Left lobe of liver (tissue), 2 donors: ENCODE data around the gene ZBTB4. TPM values are rescaled to one million over a fixed set of nuclear protein-coding genes. Genes with fewer than 3 reads are reported as not detected.

ENCODE experiments used
- ATAC-seq: fragments of 200-7000 bp; cut with Tn5 transposase; one replicate; pipeline ENCODE4 v1.9.1; 2020; ENCODE audit warnings: mild to moderate bottlenecking, moderate library complexity
- DNase-seq: peaks from one replicate; pipeline ENCODE4 v3.0.0-alpha.2; 2020; ENCODE audit warnings: low spot score
- total RNA-seq: library from RNA; stranded (reverse); gene quantifications from one replicate; pipeline ENCODE4 v1.2.1, GENCODE V29; 2021
- donor health status: DM: no; HTN: no; CAD: no; lungs with moderate emphysema.
- donor health status: DM: no; HTN: yes; CAD: no.

The ZBTB4 gene
- total RNA-seq, 1 donor from 2014 or later: 7.9 TPM

DNA sequence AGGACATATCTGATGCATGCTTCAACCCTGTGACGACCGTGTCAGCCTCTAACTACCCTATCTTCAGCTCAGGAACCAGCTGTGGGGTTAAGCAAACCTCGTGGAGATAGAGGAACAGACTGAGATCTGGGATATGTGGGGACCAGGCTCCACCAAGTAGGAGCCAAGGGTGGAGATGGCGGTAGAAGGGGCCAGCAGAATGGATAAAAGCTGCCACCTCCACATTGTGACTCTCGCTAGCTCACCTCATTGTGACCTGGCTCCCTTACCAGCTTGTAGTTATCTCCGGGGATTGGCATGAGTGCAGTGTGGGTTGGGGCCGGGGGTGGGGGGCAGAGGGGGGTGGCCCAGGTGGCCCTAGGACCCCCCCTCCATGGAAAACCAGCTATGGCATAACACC, 54.1 kb downstream of the ZBTB4 start, which contains the start of gene SPEM2:
SPEM2 (plus strand) TSS at position 301 of the 400 bp plus-strand sequence; CDS start at position 374, 73 bp downstream.
- DNase-seq: no peak
- ATAC-seq: no peak

DNA sequence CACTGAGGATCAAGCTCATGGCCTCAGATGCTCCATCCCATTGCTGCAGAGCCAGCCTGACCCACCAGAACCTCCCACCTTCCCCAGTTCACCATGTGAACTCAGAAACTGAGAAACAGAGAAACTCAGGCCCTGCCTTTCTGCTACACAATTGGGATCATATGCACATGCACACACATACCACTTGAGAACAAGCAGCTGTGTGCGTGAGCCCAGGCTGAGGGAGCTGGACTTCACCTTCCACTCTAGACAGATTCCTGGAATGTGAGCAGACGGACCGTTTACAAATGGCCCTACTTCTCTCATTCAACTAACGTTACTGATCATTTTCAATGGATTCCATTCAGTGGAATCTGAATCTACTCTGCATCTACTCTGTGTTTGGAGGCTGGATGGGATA, 55.8 kb downstream of the ZBTB4 start:
- ATAC-seq (no peak), DNase-seq (no peak)

DNA sequence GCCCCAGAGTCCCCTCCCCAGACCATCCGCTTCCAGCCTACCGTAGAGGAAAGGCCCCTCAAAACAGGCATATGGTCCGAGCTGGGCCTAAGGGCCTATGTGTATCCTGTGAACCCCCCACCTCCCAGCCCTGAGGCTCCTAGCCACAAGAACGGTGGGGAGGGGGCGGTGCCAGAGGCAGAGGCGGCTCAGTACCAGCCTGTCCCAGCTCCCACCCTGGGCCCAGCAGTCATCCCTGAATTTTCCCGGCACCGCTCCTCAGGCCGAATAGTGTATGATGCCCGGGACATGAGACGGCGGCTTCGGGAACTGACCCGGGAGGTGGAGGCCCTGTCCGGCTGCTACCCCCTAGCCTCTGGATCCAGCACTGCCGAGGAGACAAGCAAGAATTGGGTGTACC, 58.2 kb downstream of the ZBTB4 start:
- DNase-seq: no peak
- no peak for ATAC-seq

DNA sequence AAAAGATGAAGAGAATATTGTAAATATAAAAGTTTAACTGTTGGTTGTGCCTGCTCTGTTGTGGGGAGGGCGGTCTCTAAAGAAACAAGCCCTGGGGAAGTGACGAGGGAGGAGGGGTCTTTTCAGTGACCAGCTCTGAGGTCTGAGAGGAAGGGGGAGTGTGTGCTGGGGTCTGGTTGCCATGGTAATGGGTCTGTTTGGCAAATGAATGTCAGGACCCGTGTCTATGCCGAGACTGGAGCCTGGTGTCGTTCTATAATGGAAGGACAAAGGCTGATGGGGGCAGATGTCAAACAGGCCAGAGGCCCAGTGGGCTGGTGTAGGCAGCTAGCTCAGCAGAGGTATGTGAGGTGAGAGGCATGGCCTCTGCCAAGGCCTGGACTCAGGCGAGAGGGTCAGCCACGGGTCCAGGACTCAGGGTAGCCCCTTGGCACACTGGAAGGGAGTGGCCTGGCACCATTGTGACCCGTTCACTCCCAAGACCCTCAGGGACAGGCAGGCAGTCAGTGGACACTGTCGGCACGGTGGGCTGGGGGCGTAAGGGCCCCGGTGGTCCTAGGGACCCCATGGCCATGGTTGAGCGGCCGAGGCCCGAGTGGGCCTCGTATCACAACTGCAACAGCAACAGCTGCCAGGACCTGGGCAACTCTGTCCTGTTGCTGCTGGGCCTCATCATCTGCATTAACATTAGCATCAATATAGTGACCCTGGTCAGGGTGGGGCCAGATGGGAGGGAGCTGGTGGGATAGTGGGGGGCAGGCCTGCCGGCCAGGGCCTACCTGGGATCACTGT, 59.4 kb downstream of the ZBTB4 start, which contains the start of gene SPEM1:
SPEM1 (plus strand) TSS at position 506 of the 792 bp plus-strand sequence; CDS start at position 567, 61 bp downstream.
- ATAC-seq (no peak), DNase-seq (no peak)

DNA sequence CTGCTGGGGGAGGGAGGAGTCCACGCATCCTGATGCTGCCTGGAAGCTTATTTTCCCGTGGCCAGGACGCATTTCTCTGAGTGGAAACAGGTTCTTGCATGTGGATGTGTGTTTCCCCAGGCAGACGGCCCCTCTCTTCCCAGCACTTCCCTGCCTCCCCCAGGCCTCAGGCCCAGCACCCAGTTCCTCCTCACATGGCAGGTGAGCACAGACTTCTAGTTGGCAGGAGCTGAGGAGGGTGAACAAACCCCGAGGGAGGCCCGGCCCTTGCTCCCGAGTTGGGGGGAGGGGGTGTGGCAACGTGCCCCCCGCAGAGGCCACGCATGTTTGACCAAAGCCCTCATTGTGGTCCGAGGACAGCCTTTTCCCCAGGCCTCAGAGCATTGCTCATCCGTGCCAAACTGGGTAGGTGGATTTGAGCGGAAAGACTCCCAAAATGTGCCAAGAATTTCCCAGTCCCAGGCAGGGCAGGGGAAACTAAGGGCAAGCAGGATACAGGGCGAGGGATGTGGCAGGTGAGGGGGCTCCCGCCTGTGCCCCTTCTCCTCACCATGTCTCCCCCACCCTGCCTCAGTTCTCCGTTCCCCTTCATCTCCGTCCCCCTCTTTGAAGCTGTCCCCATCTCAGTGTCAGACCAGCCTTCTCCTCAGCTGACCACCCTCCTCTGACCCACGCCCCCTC, 60.8 kb downstream of the ZBTB4 start:
- ATAC-seq (no peak), DNase-seq (no peak)

DNA sequence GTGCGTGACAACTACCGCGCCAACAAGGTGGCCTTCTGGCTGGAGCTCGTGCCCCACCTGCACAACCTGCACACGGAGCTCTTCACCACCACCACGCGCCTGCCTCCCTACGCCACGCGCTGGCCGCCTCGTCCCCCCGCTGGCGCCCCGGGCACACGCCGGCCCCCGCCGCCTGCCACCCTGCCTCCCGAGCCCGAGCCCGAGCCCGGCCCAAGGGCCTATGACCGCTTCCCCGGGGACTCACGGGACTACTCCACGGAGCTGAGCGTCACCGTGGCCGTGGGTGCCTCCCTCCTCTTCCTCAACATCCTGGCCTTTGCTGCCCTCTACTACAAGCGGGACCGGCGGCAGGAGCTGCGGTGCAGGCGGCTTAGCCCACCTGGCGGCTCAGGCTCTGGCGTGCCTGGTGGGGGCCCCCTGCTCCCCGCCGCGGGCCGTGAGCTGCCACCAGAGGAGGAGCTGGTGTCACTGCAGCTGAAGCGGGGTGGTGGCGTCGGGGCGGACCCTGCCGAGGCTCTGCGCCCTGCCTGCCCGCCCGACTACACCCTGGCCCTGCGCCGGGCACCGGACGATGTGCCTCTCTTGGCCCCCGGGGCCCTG, 62.3 kb downstream of the ZBTB4 start:
- ATAC-seq (no peak), DNase-seq (no peak)

DNA sequence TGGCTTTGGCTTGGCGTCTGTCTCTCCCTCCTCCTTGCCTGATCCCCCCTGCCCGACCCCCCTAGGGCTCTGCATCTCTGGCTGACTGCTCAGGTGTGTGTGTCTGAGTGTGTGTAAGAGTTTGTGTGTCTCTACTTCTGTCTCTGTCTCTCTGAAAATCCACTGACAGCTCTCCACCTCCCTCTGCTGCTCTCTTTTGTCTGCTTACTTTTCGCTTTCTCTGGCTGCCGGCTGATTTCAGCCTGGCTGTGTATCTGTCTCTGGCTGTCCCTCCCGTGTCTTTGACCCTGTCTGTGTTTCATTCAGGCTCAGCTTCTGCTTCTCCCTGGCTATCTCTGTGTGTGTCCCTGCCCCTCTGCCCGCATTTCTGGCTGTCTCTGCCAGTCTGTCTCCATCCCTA, 63.1 kb downstream of the ZBTB4 start:
- no peak for DNase-seq
- ATAC-seq: no peak

DNA sequence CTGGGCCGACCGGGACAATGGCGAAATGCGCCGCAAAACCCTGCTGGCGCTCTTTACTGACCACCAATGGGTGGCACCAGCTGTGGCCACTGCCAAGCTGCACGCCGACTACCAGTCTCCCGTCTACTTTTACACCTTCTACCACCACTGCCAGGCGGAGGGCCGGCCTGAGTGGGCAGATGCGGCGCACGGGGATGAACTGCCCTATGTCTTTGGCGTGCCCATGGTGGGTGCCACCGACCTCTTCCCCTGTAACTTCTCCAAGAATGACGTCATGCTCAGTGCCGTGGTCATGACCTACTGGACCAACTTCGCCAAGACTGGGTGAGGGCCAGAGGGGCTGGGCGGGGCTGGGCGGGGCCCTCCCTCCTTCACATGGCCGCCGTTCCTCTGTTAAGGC, 63.6 kb downstream of the ZBTB4 start:
- no peak for DNase-seq
- no peak for ATAC-seq

DNA sequence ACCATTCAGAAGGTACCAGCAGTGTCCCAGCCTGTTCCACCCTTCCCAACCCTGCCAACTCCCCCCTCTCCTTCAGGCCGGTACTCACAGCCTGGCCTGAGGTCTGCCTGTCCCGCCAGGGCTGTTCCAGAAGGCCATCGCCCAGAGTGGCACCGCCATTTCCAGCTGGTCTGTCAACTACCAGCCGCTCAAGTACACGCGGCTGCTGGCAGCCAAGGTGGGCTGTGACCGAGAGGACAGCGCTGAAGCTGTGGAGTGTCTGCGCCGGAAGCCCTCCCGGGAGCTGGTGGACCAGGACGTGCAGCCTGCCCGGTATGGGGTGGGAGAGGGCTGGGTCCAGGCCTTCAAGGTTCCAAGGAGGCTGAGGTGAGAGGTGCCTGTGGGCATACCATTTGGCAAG, 64.6 kb downstream of the ZBTB4 start:
- no peak for DNase-seq

DNA sequence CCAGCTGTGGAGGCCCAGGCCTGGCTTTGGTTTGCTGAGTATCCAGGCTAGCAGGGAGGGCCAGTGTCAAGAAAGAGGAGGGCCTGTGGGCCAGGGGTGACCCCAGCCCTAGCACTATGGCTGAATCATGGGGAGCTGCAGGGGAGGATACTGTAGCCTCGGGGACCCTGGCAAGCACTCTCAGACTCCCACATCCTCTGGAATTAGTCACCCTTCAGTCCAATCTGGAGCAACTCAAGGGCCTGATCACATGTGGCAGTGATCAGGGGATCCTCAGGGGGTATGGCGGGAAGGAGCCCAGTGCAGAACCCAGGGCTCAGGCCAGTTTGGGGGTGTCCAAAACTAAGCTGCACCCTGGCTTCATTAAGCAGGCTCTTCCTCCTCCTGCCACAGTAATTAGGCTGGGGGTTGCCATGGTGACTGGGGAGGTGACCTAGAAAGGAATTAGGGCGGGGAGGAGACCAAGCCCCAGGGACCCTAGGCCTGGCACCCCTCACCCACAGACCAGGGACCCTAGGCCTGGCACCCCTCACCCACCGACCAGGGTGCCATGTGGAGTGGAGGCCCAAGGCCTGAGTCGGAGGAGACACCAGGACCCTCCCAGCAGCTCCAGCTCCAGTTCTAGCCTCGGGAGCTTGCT, 66.0 kb downstream of the ZBTB4 start:
- ATAC-seq (no peak), DNase-seq (no peak)

More for the DNA sequence above, 64.6 kb downstream of the ZBTB4 start:
- ATAC-seq: no peak

DNA sequence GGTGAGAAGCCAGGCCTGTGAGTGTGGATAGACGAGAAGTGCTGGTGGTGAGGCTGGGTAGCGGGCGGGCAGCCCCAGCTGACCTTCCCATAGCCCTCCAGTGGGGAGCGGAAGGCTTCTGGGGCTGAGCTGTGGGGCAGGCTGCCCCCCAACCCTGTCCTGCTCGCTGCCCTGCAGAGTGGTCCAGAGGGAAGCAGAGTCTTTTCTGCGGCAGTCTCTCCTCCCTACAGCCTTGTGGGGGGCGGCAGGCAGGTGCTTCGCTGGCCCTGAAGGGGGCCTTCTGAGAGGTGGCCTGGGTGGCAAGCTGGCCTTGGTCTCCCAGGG, 68.0 kb downstream of the ZBTB4 start:
- ATAC-seq: no peak
- no peak for DNase-seq

DNA sequence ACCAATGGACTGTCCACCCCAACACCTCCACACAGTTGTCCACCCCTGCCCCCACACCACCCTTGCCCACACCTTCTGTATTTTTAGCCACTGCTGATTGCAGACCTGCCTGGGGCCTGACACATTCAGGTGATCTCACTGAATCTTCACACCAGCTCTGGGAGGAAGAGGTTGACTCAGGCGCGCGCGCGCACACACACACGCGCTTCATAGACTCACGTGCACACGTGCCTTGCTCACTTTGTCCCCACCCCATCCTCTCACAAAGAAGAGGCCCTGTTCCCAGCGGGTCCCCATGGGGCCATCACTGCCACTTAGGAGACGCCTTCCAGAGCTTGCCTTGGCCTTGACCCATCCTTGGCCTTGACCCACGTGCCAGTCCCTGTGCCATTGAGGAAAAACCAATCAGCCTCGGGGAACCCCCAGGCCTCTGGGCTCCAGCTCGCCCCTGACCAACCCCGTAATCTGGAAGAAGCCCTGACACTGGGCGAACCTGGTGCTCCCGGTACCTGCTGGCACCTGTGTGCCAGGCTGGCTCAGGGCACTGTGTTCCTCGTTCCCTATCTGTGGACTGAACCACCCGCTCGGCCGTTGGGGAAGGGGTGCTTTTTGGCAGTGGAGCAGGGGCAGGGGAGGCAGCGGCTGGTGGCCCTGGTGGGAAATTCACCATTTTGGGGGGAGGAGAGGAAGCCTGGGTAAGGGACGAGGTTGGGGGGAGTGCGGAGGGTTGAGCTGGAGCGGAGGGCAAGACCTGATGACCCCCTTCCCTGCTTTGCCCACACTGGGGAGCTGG, 68.6 kb downstream of the ZBTB4 start:
- no peak for DNase-seq
- no peak for ATAC-seq

DNA sequence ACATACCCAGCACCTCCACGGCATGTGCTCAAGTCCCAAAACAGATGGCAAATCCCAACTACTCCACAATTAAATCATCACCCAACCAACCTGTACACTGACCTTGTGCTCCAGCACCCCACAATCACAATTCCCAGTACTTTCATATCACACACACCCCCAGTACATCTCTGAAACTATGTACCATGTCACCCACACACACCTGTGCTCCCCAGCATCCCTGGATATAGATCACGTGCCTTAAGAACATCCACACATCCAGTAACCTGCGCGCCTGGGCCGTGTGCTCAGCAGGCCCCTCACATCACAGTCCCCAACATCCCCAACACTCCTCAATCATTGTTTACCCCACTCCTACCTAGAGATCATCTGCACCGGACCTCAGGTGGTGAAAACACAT, 69.7 kb downstream of the ZBTB4 start:
- DNase-seq (no peak), ATAC-seq (no peak)

Other genes starting within 250 kb of the ZBTB4 start
- 10.0 TPM for gene DVL2, start 245.1 kb downstream of the ZBTB4 start, total RNA-seq
- gene PHF23, start 240.2 kb downstream of the ZBTB4 start, total RNA-seq: 16.5 TPM
- 235 TPM for gene GABARAP, start 237.2 kb downstream of the ZBTB4 start, total RNA-seq
- 35.1 TPM for gene CTDNEP1, start 227.9 kb downstream of the ZBTB4 start, total RNA-seq
- gene ELP5, start 227.4 kb downstream of the ZBTB4 start, total RNA-seq: 27.5 TPM
- 20.5 TPM for gene CLDN7, start 217.2 kb downstream of the ZBTB4 start, total RNA-seq
- 0.48 TPM for gene SLC2A4, start 197.9 kb downstream of the ZBTB4 start, total RNA-seq
- 0.81 TPM for gene YBX2, start 185.0 kb downstream of the ZBTB4 start, total RNA-seq
- gene EIF5A, start 172.0 kb downstream of the ZBTB4 start, total RNA-seq: 242 TPM
- 21.2 TPM for gene GPS2, start 164.3 kb downstream of the ZBTB4 start, total RNA-seq
- 17.0 TPM for gene NEURL4, start 150.3 kb downstream of the ZBTB4 start, total RNA-seq
- 3.4 TPM for gene ACAP1, start 143.1 kb downstream of the ZBTB4 start, total RNA-seq
- 2.6 TPM for gene KCTD11, start 127.5 kb downstream of the ZBTB4 start, total RNA-seq
- not detected for gene TMEM95, start 124.5 kb downstream of the ZBTB4 start, total RNA-seq
- gene TNK1, start 98.5 kb downstream of the ZBTB4 start, total RNA-seq: 5.2 TPM
- gene PLSCR3, start 85.1 kb downstream of the ZBTB4 start, total RNA-seq: 7.0 TPM
- 80.1 TPM for gene TMEM256, start 75.5 kb downstream of the ZBTB4 start, total RNA-seq
- 3.9 TPM for gene NLGN2, start 71.8 kb downstream of the ZBTB4 start, total RNA-seq
- gene SPEM1, start 59.3 kb downstream of the ZBTB4 start, total RNA-seq: not detected
- not detected for gene SPEM2, start 54.0 kb downstream of the ZBTB4 start, total RNA-seq
- gene SPEM3, start 50.8 kb downstream of the ZBTB4 start, total RNA-seq: not detected
- gene TMEM102, start 44.2 kb downstream of the ZBTB4 start, total RNA-seq: 4.0 TPM
- gene FGF11, start 40.1 kb downstream of the ZBTB4 start, total RNA-seq: 0.86 TPM
- 10.9 TPM for gene CHRNB1, start 34.6 kb downstream of the ZBTB4 start, total RNA-seq
- gene SLC35G6, start 1.8 kb upstream of the ZBTB4 start, total RNA-seq: not detected
- gene POLR2A, start 4.7 kb upstream of the ZBTB4 start, total RNA-seq: 55.9 TPM
- gene TNFSF12, start 69.4 kb upstream of the ZBTB4 start, total RNA-seq: 9.3 TPM
- 5.9 TPM for gene TNFSF13, start 79.1 kb upstream of the ZBTB4 start, total RNA-seq
- 14.1 TPM for gene SENP3, start 82.3 kb upstream of the ZBTB4 start, total RNA-seq
- 44.2 TPM for gene CD68, start 100.0 kb upstream of the ZBTB4 start, total RNA-seq
- gene MPDU1, start 104.2 kb upstream of the ZBTB4 start, total RNA-seq: 49.4 TPM
- 0.20 TPM for gene SOX15, start 110.5 kb upstream of the ZBTB4 start, total RNA-seq
- 19.0 TPM for gene FXR2, start 135.3 kb upstream of the ZBTB4 start, total RNA-seq
- gene SAT2, start 148.2 kb upstream of the ZBTB4 start, total RNA-seq: 100 TPM
- 4.6 TPM for gene SHBG, start 150.5 kb upstream of the ZBTB4 start, total RNA-seq
- 1.3 TPM for gene ATP1B2, start 171.3 kb upstream of the ZBTB4 start, total RNA-seq
- gene TP53, start 207.9 kb upstream of the ZBTB4 start, total RNA-seq: 13.6 TPM
- 4.9 TPM for gene WRAP53, start 208.8 kb upstream of the ZBTB4 start, total RNA-seq
- 0.63 TPM for gene EFNB3, start 225.6 kb upstream of the ZBTB4 start, total RNA-seq
- gene DNAH2, start 238.1 kb upstream of the ZBTB4 start, total RNA-seq: 0.15 TPM